ENCODE data around the gene RPA3.

- TF ChIP-seq CTCF (IDR thresholded peaks at IDR 0.05; ENCODE audit: extremely low read depth in 1 of 2, insufficient read depth in 1 of 2, low read depth in 1 of 2, low read length in 2 of 2) (no peak), JUN (IDR thresholded peaks at IDR 0.05; ENCODE audit: borderline replicate concordance, insufficient read depth, insufficient read length, low read depth) (no peak), FOS (IDR thresholded peaks at IDR 0.05; ENCODE audit: borderline replicate concordance, insufficient read depth, low read length) (no peak), POLR2AphosphoS5 (IDR thresholded peaks at IDR 0.05; ENCODE audit: insufficient read depth, low read depth, low read length) (no peak), EZH2 (IDR thresholded peaks at IDR 0.05; ENCODE audit: borderline replicate concordance, low read depth, low read length, severe bottlenecking) (no peak)
Measured at GRCh38 chr7:7742223-7742622, 23.8 kb upstream of the RPA3 start.
